ENCODE data around the gene UVSSA.
"Not testable (repeated sequence)": the region's sequence is repeated elsewhere in the genome, so short reads cannot be mapped to it uniquely, and the experiment has no call there.

The UVSSA gene

GRCh38 chr4:1409491-1410425 lies 62.8 kb downstream of the UVSSA start:
- DNase-seq: no peak

GRCh38 chr4:1410491-1411325 lies 63.7 kb downstream of the UVSSA start:
- DNase-seq: peak; percentile 55

GRCh38 chr4:1411436-1412375 lies 64.7 kb downstream of the UVSSA start:
- no peak for DNase-seq

GRCh38 chr4:1412376-1413203 lies 65.6 kb downstream of the UVSSA start:
- DNase-seq: no peak

GRCh38 chr4:1413204-1413663 lies 66.2 kb downstream of the UVSSA start:
- no peak for DNase-seq

GRCh38 chr4:1413687-1414479 lies 66.9 kb downstream of the UVSSA start:
- no peak for DNase-seq

GRCh38 chr4:1414831-1415680 lies 68.0 kb downstream of the UVSSA start:
- DNase-seq: no peak

GRCh38 chr4:1415681-1415981 lies 68.6 kb downstream of the UVSSA start:
- DNase-seq: no peak

GRCh38 chr4:1416051-1416947 lies 69.3 kb downstream of the UVSSA start:
- no peak for DNase-seq

GRCh38 chr4:1416948-1417260 lies 69.9 kb downstream of the UVSSA start:
- no peak for DNase-seq

GRCh38 chr4:1417522-1418390 lies 70.7 kb downstream of the UVSSA start:
- no peak for DNase-seq

GRCh38 chr4:1418494-1419285 lies 71.7 kb downstream of the UVSSA start:
- DNase-seq: no peak

- DNase-seq: no peak
Measured at GRCh38 chr4:1419708-1420107, 72.7 kb downstream of the UVSSA start.

GRCh38 chr4:1421657-1422056 lies 74.6 kb downstream of the UVSSA start:
- DNase-seq: no peak

- DNase-seq: no peak
Measured at GRCh38 chr4:1427010-1427409, 80.0 kb downstream of the UVSSA start.

GRCh38 chr4:1443688-1444172 lies 96.7 kb downstream of the UVSSA start:
- DNase-seq: not testable (repeated sequence)

Measured in activated CD4-positive, alpha-beta T cell treated with anti-CD3 and anti-CD28 coated beads, Interleukin-2, Interleukin-6, amounts not matched to agents 100 ng/mL and 50 ng/mL, durations not matched to agents 16 hours and 8 hours (primary cell).